A549 (cell line): ENCODE data around the gene CDR2.

Experiments used
- HDAC2 ChIP-seq: fragments of 200-600 bp; sonication (generic); IDR thresholded peaks from 2 replicates; pipeline ENCODE4 v1.6.1; 2016
- POLR2A ChIP-seq: IDR thresholded peaks from 2 replicates; pipeline ENCODE4 v1.6.1; 2012; ENCODE audit warnings: mild to moderate bottlenecking, low read length
- RARB ChIP-seq: fragments of 250-450 bp; sonication (Bioruptor Pico); IDR thresholded peaks from 2 replicates; pipeline ENCODE4 v1.8.0; 2021; ENCODE audit warnings: mild to moderate bottlenecking, moderate library complexity
- RFX5 ChIP-seq: fragments of 450-650 bp; IDR thresholded peaks from 2 replicates; pipeline ENCODE4 v1.7.1; 2014; ENCODE audit warnings: antibody characterized with exemption, mild to moderate bottlenecking, moderate library complexity
- TF ChIP-seq, protein P1 (sequence below): fragments of >200 bp; sonication (Bioruptor Twin); formaldehyde crosslinking; IDR thresholded peaks from 3 replicates; pipeline ENCODE4 v1.5.1; 2016
- TF ChIP-seq, protein P2 (sequence below): IDR thresholded peaks from 2 replicates; pipeline ENCODE4 v1.6.1; 2012
- TF ChIP-seq, protein P3 (sequence below): fragments of 200-600 bp; sonication (generic); IDR thresholded peaks from 2 replicates; pipeline ENCODE4 v1.6.1; 2016; ENCODE audit warnings: antibody characterized with exemption, mild to moderate bottlenecking, moderate library complexity

DNA sequence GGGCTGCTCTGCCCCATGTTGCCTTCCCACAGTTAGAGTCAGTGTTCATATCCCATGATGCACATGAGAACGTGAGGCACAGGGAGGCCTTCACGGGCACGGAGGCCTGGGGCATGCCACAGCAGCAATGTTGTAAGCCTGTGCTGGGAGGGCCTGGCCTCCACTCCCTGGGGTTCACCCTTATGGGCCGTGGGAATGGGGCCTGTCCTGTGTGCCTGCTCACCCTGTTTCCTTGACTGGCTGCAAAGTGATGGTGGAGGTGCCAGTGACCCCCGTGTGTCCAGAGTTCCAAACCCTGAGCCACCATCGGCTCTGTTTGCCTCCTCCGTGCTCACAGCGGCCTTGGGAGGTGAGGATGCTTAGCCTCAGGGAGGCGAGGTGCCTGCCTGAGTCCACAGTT lies 67.6 kb downstream of the CDR2 start:
- TF ChIP-seq, protein P1, sequence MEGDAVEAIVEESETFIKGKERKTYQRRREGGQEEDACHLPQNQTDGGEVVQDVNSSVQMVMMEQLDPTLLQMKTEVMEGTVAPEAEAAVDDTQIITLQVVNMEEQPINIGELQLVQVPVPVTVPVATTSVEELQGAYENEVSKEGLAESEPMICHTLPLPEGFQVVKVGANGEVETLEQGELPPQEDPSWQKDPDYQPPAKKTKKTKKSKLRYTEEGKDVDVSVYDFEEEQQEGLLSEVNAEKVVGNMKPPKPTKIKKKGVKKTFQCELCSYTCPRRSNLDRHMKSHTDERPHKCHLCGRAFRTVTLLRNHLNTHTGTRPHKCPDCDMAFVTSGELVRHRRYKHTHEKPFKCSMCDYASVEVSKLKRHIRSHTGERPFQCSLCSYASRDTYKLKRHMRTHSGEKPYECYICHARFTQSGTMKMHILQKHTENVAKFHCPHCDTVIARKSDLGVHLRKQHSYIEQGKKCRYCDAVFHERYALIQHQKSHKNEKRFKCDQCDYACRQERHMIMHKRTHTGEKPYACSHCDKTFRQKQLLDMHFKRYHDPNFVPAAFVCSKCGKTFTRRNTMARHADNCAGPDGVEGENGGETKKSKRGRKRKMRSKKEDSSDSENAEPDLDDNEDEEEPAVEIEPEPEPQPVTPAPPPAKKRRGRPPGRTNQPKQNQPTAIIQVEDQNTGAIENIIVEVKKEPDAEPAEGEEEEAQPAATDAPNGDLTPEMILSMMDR: no peak
- TF ChIP-seq, protein P2, sequence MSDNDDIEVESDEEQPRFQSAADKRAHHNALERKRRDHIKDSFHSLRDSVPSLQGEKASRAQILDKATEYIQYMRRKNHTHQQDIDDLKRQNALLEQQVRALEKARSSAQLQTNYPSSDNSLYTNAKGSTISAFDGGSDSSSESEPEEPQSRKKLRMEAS: no peak
- TF ChIP-seq POLR2A (no peak), RFX5 (no peak), RARB (no peak), HDAC2 (no peak)
- TF ChIP-seq, protein P3, sequence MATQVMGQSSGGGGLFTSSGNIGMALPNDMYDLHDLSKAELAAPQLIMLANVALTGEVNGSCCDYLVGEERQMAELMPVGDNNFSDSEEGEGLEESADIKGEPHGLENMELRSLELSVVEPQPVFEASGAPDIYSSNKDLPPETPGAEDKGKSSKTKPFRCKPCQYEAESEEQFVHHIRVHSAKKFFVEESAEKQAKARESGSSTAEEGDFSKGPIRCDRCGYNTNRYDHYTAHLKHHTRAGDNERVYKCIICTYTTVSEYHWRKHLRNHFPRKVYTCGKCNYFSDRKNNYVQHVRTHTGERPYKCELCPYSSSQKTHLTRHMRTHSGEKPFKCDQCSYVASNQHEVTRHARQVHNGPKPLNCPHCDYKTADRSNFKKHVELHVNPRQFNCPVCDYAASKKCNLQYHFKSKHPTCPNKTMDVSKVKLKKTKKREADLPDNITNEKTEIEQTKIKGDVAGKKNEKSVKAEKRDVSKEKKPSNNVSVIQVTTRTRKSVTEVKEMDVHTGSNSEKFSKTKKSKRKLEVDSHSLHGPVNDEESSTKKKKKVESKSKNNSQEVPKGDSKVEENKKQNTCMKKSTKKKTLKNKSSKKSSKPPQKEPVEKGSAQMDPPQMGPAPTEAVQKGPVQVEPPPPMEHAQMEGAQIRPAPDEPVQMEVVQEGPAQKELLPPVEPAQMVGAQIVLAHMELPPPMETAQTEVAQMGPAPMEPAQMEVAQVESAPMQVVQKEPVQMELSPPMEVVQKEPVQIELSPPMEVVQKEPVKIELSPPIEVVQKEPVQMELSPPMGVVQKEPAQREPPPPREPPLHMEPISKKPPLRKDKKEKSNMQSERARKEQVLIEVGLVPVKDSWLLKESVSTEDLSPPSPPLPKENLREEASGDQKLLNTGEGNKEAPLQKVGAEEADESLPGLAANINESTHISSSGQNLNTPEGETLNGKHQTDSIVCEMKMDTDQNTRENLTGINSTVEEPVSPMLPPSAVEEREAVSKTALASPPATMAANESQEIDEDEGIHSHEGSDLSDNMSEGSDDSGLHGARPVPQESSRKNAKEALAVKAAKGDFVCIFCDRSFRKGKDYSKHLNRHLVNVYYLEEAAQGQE: no peak
